HepG2 (cell line): ENCODE measurements around the gene C1RL. TPM values are rescaled to one million over a fixed set of nuclear protein-coding genes. Genes with fewer than 3 reads are reported as not detected.

ENCODE experiments used
- SMAD1 ChIP-seq: sonication (generic); formaldehyde crosslinking; IDR thresholded peaks from 2 replicates; pipeline ENCODE4 v1.4.0; 2020; ENCODE audit warnings: missing genetic modification reagents, low read depth, mild to moderate bottlenecking, borderline replicate concordance
- ZC3H4 ChIP-seq: sonication (generic); formaldehyde crosslinking; IDR thresholded peaks from 2 replicates; pipeline ENCODE4 v1.4.0; 2020; ENCODE audit warnings: missing genetic modification reagents, borderline replicate concordance
- ZNF331 ChIP-seq: sonication (generic); formaldehyde crosslinking; IDR thresholded peaks from 2 replicates; pipeline ENCODE4 v1.4.0; 2020; ENCODE audit warnings: missing genetic modification reagents
- ZNF709 ChIP-seq: sonication (generic); formaldehyde crosslinking; IDR thresholded peaks from 2 replicates; pipeline ENCODE4 v1.5.0; 2020; ENCODE audit warnings: mild to moderate bottlenecking, missing genetic modification reagents
- polyA plus RNA-seq, 8 experiments: library from polyadenylated mRNA; depleted of rRNA in 3 of 8; stranded (reverse) in 7 of 8; unstranded in 1 of 8; fragments of >200 nt; fragmentation: Illumina TruSeq in 4 of 8; extraction: Trizol in 4 of 8; gene quantifications; 2 replicates each; pipeline versions ENCODE4 v1.2.1 to v1.2.3, GENCODE V29; 2011 to 2016; ENCODE audit warnings: low read depth in 4 of 8, missing spikeins in 1 of 8, mixed read lengths in 1 of 8; ENCODE audit not compliant: insufficient read depth in 1 of 8
- total RNA-seq, 5 experiments: library from RNA; depleted of rRNA; stranded (reverse); fragments of >200 nt; fragmentation: Illumina TruSeq; extraction: Trizol; gene quantifications; 2 replicates each; pipeline ENCODE4 v1.2.3, GENCODE V29; 2016; ENCODE audit warnings: low read depth in 1 of 5
- TF ChIP-seq, protein P1 (sequence below): sonication (generic); formaldehyde crosslinking; IDR thresholded peaks from 2 replicates; pipeline ENCODE4 v1.5.0; 2020; ENCODE audit warnings: mild to moderate bottlenecking, missing genetic modification reagents, borderline replicate concordance
- TF ChIP-seq, protein P2 (sequence below): sonication (generic); formaldehyde crosslinking; IDR thresholded peaks from 2 replicates; pipeline ENCODE4 v1.4.0; 2020; ENCODE audit warnings: missing genetic modification reagents
- TF ChIP-seq, protein P3 (sequence below): sonication (generic); formaldehyde crosslinking; IDR thresholded peaks from 2 replicates; pipeline ENCODE4 v1.4.0; 2020; ENCODE audit warnings: low read depth, mild to moderate bottlenecking, missing genetic modification reagents
- TF ChIP-seq, protein P4 (sequence below): sonication (generic); formaldehyde crosslinking; IDR thresholded peaks from 2 replicates; pipeline ENCODE4 v1.4.0; 2020; ENCODE audit warnings: missing genetic modification reagents, mild to moderate bottlenecking, borderline replicate concordance
- TF ChIP-seq, protein P5 (sequence below): sonication (generic); formaldehyde crosslinking; IDR thresholded peaks from 2 replicates; pipeline ENCODE4 v1.4.0; 2020; ENCODE audit warnings: missing genetic modification reagents, borderline replicate concordance

C1RL gene
- total and polyA plus RNA-seq, 2 of the 13 experiments (the other 11 are each of a cell fraction or from before 2014, with no cell fraction given), result 28.9 to 53.1 TPM

DNA sequence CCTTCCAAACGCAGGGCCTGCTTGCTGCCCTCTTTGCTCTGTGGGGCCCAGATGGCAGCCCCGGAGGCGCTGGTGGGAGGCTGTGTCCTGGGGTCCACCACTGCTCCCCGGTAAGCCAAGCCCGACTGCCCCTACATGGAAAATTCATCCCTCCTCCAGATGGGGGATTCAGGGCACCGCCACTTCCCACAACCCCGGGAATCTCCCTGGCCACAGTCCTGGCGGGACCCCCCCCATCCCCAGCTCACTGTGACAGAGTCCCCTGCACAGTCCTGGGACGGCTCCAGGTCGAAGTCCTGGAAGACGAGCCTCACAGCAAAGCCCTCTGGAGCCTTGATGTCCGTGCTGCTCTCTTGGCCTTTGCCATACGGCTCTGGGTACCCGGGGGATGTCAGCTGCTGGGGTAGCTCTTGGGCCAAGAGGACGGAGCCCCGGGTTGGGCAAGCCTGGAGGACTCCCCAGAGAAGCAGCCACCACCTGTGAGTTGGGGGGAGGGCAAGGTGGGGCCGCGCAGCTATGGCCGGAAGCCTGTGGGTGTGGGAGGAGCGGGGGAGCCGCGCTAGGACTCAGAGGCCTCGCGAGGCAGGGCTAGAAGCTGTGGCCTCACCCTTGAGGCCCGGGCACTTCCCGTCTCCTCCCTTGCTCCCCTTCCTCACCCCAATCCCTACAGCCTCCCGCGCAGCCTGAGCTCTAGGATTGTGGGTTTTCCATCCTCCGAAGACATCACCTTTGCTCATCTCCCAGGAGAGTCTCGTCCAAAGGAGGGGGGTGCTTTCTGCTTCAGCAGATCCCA lies 815 bp downstream of the C1RL start (continued):
- TF ChIP-seq, protein P1, sequence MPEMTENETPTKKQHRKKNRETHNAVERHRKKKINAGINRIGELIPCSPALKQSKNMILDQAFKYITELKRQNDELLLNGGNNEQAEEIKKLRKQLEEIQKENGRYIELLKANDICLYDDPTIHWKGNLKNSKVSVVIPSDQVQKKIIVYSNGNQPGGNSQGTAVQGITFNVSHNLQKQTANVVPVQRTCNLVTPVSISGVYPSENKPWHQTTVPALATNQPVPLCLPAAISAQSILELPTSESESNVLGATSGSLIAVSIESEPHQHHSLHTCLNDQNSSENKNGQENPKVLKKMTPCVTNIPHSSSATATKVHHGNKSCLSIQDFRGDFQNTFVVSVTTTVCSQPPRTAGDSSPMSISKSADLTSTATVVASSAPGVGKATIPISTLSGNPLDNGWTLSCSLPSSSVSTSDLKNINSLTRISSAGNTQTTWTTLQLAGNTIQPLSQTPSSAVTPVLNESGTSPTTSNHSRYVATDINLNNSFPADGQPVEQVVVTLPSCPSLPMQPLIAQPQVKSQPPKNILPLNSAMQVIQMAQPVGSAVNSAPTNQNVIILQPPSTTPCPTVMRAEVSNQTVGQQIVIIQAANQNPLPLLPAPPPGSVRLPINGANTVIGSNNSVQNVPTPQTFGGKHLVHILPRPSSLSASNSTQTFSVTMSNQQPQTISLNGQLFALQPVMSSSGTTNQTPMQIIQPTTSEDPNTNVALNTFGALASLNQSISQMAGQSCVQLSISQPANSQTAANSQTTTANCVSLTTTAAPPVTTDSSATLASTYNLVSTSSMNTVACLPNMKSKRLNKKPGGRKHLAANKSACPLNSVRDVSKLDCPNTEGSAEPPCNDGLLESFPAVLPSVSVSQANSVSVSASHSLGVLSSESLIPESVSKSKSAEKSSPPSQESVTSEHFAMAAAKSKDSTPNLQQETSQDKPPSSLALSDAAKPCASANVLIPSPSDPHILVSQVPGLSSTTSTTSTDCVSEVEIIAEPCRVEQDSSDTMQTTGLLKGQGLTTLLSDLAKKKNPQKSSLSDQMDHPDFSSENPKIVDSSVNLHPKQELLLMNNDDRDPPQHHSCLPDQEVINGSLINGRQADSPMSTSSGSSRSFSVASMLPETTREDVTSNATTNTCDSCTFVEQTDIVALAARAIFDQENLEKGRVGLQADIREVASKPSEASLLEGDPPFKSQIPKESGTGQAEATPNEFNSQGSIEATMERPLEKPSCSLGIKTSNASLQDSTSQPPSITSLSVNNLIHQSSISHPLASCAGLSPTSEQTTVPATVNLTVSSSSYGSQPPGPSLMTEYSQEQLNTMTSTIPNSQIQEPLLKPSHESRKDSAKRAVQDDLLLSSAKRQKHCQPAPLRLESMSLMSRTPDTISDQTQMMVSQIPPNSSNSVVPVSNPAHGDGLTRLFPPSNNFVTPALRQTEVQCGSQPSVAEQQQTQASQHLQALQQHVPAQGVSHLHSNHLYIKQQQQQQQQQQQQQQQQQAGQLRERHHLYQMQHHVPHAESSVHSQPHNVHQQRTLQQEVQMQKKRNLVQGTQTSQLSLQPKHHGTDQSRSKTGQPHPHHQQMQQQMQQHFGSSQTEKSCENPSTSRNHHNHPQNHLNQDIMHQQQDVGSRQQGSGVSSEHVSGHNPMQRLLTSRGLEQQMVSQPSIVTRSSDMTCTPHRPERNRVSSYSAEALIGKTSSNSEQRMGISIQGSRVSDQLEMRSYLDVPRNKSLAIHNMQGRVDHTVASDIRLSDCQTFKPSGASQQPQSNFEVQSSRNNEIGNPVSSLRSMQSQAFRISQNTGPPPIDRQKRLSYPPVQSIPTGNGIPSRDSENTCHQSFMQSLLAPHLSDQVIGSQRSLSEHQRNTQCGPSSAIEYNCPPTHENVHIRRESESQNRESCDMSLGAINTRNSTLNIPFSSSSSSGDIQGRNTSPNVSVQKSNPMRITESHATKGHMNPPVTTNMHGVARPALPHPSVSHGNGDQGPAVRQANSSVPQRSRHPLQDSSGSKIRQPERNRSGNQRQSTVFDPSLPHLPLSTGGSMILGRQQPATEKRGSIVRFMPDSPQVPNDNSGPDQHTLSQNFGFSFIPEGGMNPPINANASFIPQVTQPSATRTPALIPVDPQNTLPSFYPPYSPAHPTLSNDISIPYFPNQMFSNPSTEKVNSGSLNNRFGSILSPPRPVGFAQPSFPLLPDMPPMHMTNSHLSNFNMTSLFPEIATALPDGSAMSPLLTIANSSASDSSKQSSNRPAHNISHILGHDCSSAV (CRISPR knock-in tag), result no peak
- TF ChIP-seq ZNF709 (CRISPR knock-in tag) (0 out of 2 replicates have a peak, but pooled peaks have one; percentile 70), ZC3H4 (CRISPR knock-in tag) (peak; percentile 73; the same call in 1 of the 2 replicates), SMAD1 (CRISPR knock-in tag) (peak; percentile 83; the same call in 1 of the 2 replicates), ZNF331 (CRISPR knock-in tag) (peak; percentile 70)
- TF ChIP-seq, protein P2, sequence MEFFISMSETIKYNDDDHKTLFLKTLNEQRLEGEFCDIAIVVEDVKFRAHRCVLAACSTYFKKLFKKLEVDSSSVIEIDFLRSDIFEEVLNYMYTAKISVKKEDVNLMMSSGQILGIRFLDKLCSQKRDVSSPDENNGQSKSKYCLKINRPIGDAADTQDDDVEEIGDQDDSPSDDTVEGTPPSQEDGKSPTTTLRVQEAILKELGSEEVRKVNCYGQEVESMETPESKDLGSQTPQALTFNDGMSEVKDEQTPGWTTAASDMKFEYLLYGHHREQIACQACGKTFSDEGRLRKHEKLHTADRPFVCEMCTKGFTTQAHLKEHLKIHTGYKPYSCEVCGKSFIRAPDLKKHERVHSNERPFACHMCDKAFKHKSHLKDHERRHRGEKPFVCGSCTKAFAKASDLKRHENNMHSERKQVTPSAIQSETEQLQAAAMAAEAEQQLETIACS (CRISPR knock-in tag), result 0 out of 2 replicates have a peak, but pooled peaks have one; percentile 34
- TF ChIP-seq, protein P3, sequence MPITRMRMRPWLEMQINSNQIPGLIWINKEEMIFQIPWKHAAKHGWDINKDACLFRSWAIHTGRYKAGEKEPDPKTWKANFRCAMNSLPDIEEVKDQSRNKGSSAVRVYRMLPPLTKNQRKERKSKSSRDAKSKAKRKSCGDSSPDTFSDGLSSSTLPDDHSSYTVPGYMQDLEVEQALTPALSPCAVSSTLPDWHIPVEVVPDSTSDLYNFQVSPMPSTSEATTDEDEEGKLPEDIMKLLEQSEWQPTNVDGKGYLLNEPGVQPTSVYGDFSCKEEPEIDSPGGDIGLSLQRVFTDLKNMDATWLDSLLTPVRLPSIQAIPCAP (CRISPR knock-in tag), result peak; percentile 42; the same call in 1 of the 2 replicates
- TF ChIP-seq, protein P4, sequence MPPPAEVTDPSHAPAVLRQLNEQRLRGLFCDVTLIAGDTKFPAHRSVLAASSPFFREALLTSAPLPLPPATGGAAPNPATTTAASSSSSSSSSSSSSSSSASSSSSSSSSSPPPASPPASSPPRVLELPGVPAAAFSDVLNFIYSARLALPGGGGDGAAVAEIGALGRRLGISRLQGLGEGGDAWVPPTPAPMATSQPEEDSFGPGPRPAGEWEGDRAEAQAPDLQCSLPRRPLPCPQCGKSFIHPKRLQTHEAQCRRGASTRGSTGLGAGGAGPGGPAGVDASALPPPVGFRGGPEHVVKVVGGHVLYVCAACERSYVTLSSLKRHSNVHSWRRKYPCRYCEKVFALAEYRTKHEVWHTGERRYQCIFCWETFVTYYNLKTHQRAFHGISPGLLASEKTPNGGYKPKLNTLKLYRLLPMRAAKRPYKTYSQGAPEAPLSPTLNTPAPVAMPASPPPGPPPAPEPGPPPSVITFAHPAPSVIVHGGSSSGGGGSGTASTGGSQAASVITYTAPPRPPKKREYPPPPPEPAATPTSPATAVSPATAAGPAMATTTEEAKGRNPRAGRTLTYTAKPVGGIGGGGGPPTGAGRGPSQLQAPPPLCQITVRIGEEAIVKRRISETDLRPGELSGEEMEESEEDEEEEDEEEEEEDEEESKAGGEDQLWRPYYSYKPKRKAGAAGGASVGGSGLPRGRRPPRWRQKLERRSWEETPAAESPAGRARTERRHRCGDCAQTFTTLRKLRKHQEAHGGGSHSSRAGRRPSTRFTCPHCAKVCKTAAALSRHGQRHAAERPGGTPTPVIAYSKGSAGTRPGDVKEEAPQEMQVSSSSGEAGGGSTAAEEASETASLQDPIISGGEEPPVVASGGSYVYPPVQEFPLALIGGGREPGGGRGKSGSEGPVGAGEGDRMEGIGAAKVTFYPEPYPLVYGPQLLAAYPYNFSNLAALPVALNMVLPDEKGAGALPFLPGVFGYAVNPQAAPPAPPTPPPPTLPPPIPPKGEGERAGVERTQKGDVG (CRISPR knock-in tag), result peak; percentile 78; the same call in 1 of the 2 replicates
- TF ChIP-seq, protein P5, sequence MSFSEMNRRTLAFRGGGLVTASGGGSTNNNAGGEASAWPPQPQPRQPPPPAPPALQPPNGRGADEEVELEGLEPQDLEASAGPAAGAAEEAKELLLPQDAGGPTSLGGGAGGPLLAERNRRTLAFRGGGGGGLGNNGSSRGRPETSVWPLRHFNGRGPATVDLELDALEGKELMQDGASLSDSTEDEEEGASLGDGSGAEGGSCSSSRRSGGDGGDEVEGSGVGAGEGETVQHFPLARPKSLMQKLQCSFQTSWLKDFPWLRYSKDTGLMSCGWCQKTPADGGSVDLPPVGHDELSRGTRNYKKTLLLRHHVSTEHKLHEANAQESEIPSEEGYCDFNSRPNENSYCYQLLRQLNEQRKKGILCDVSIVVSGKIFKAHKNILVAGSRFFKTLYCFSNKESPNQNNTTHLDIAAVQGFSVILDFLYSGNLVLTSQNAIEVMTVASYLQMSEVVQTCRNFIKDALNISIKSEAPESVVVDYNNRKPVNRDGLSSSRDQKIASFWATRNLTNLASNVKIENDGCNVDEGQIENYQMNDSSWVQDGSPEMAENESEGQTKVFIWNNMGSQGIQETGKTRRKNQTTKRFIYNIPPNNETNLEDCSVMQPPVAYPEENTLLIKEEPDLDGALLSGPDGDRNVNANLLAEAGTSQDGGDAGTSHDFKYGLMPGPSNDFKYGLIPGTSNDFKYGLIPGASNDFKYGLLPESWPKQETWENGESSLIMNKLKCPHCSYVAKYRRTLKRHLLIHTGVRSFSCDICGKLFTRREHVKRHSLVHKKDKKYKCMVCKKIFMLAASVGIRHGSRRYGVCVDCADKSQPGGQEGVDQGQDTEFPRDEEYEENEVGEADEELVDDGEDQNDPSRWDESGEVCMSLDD, result peak; percentile 40; the same call in 1 of the 2 replicates
